IPS-11a (cell line): ENCODE results near the gene LMF1.

Experiments
- H3K4me3 ChIP-seq: one replicate; pipeline ENCODE4 v1.5.1; 2013; ENCODE audit warnings: low read depth, low read length, control low read depth

LMF1 gene

GRCh38 chr16:819336-820043 is 151.3 kb downstream of the LMF1 start:
- no peak overlapping the region for H3K4me3 ChIP-seq

DNA sequence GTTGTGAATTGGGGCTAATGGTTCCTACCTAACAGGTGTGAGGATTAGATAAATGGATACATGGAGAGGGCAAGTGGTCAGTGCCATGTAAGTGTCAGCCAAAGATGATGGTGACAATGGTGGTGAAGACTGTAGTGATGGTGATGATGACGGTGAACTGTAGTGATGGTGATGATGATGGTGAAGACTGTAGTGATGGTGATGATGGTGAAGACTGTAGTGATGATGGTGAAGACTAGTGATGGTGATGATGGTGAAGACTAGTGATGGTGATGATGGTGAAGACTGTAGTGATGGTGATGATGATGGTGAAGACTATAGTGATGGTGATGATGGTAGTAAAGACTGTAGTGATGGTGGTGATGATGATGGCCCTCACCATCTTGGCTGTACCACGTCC is 152.2 kb downstream of the LMF1 start:
- H3K4me3 ChIP-seq = no peak overlapping the region

DNA sequence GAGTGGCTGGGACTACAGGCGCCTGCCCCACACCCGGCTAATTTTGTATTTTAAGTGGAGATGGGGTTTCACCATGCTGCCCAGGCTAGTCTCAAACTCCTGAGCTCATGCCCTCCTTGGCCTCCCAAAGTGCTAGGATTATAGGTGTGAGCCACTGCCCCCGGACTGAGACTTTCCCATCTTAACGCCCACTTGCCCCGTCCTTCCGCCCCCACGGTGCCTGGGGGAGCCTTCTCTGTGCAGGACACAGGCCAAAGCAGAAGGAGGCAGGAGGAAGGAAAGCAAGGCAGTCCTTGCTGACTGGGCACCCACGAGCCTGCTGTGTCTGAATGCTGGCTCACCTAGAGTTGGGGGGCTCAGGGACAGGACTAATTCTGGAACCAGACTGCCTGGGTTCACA is 152.7 kb downstream of the LMF1 start:
- no peak overlapping the region for H3K4me3 ChIP-seq

DNA sequence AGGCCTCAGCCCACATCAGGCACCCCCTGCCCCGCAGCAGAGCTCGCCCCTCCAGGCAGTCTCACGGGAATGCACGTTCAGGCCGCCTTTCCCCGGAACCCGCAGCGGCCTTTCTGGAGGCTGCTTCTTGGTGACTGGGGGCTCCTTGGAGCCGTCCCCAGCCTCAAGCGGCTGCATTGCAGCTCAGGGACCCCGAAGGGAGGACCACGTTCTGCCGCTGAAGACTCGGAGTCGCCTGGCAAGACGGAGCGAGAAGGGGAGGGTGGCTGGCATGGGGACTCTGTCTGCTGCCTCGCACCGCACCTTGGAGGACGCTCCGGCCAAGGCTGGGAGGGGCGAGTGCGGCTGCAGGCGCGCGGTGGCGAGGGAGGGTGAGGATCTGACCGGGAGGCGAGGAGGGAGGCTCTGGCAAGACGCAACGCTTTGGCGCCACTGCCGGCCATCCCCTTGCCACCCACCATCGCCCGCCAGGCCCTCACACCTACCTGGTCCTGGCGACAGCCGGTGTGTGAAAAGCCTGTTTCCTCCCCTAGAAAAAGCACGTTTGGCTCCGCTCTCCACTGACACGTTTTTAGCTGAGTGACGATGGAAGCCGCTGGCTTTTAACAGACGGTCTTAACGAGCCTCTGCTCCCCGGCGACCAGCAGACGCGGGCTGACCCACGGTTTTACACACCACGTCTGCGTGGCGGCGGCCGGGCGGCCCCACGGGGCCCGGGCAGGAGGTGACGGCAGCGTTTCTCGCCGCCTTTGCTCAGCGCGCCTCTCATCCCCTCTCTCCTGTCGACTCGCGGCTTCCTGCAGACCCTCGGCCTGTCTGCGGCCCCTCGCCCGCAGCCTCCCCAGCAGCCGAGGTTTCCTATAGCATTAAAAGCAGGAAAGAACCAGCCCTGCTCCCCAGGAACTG is 153.5 kb downstream of the LMF1 start:
- H3K4me3 ChIP-seq = no peak overlapping the region

GRCh38 chr16:815861-816260 is 154.9 kb downstream of the LMF1 start:
- H3K4me3 ChIP-seq = no peak overlapping the region

- no peak overlapping the region for H3K4me3 ChIP-seq
These were observed 155.8 kb downstream of the LMF1 start for GRCh38 chr16:814974-815373.

GRCh38 chr16:813916-814412 is 156.8 kb downstream of the LMF1 start:
- H3K4me3 ChIP-seq = no peak overlapping the region

DNA sequence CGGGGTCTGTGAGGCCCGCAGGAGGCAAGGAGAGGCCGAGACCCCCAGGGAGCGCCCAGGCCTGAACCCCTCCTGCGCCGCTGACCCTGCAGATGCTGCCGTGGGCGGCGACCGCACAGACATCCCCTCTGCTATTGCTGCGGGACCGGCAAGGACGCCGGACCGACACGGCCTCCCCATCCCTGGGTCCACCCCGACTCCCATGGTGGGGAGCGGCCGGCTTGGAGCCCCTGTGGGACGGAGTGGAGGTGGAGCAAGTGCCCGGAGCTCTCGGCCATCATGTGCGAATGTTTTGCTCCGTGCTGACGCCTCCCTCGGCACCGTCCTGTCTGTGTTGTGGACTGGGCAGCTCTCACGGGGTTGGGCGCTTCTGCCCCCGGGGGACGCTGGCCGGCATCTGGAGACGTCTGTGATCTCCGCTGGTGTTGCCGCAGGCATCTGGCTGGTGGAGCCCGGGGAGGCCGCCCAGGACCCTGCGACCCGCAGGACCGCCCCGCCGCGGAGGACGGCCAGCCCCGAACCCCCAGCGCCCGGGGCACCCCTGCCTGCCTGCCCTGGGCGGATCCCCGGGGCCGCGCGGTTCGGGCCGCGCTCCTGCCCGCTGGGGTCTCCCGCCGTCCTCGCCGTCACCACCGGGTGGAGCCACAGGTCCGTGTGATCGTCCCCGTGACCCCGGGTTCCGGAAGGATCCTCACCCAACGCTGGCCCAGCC is 157.4 kb downstream of the LMF1 start:
- no peak overlapping the region for H3K4me3 ChIP-seq

DNA sequence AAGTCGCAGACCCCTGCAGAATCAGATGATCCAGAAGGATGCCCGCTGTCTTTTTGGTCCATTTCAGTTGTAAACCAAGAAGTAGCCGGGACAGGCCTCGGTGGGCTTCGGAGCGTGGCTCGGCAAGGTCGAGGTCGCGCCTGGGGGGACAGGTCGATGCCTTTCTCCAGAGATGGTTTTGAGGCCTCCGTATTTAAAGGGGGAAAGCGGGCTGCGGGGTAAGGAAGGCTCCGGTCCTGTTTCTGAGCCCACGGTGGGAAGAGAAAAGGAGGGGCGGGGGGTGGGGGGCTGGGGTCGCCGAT is 162.7 kb downstream of the LMF1 start:
- peak overlapping the region; percentile 51 for H3K4me3 ChIP-seq

DNA sequence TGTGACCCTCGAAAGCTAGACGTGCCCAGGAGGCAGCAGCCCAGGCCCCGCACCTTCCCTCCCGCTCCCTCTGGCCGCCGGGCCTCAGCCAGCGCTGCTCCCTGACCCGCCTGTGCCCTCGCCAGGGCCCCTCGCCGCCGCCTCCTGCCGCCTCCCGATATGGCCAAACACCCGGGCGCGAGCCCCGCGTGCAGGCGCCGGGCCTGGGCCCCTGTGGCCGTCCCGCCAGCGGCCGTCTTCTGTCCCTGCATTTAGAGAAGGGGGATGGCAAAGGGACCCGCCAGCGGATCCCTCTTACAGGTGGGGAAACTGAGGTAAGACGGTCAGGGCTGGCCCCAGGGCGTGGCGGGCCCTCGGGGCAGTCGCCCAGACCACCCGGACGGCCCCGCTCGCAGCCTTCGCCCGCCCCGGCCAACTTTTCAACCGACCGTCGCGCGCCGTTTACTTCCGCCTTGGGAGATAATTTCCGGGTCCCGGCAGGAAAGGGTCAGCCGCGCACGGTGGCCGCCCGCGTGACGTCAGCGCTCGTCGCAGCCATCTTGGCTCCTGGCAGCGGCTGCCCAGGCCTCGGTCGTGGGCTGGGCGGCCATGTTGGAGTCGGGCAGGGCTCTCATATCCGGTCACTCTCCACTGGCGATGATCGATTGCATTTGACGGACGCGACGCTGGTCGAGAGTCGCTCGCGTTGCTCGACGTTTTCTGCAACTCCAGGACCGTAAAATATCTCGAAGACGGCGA is 163.3 kb downstream of the LMF1 start:
- H3K4me3 ChIP-seq = peak overlapping the region; percentile 51

DNA sequence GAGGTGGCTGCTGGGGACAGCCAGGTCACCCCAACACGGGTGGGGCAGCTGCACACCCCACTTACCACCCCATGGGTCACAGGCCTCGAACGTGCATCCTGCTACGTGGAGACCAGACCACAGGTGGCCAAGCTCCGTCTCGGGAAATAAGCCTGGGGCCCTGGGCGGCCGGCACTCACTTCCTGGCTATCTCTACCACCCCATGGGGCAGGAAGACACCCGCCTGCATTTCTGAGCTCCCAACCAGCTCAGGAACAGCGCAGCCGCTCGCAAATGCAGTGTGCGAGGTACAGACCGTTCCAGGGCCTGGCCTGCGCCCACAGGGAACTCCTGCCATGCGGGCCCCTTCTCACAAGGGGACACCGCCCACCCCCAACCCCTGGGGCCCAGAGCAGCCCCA is 165.3 kb downstream of the LMF1 start:
- H3K4me3 ChIP-seq = no peak overlapping the region

GRCh38 chr16:804193-805048 is 166.4 kb downstream of the LMF1 start:
- no peak overlapping the region for H3K4me3 ChIP-seq

DNA sequence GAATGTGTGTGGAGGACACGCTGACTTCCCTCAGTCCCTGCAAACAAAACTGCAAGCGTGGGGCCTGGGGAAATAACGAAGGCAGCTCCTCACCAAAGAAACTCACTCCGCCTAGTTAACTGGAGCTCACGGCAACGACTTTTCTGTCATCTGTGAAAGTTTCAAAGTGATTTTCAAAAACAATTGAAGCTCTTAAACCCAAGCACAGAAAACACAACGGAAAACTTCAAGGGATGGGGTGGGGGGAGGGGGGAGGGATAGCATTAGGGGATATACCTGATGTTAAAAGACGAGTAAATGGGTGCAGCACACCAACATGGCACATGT is 167.1 kb downstream of the LMF1 start:
- H3K4me3 ChIP-seq = no peak overlapping the region
